GM10266 (cell line): ENCODE measurements around the gene SLC15A1.

ENCODE experiments used
- DNase-seq: peaks from one replicate; pipeline ENCODE4 v3.0.0; 2012; ENCODE audit errors: extremely low spot score
- TF ChIP-seq, protein P1 (sequence below): IDR thresholded peaks from 2 replicates; pipeline ENCODE4 v1.5.1; 2012; ENCODE audit warnings: mild to moderate bottlenecking, low read depth; ENCODE audit not compliant: control insufficient read depth, insufficient read depth; ENCODE audit errors: missing control alignments

SLC15A1 gene

DNA sequence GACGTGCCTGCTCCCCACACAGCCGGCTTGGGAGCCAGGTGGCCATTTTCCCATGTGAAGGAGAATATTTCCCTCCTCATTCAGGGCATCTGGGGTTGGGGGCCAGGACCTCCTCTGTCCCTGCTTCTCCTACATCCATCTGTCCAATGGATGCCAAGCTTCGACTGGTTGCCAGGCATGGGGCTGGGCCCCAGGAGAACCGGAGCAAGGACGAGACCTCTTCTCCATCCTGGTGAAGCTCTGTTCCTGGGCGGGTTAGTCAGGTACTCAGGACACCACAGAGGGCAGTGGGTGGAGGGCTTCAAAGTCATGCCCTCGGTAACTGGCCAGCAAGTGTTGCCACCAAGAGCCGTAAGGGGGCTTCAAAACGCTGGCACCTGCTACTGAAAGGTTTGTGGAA lies 22.3 kb upstream of the SLC15A1 start:
- DNase-seq = no peak
- TF ChIP-seq, protein P1, sequence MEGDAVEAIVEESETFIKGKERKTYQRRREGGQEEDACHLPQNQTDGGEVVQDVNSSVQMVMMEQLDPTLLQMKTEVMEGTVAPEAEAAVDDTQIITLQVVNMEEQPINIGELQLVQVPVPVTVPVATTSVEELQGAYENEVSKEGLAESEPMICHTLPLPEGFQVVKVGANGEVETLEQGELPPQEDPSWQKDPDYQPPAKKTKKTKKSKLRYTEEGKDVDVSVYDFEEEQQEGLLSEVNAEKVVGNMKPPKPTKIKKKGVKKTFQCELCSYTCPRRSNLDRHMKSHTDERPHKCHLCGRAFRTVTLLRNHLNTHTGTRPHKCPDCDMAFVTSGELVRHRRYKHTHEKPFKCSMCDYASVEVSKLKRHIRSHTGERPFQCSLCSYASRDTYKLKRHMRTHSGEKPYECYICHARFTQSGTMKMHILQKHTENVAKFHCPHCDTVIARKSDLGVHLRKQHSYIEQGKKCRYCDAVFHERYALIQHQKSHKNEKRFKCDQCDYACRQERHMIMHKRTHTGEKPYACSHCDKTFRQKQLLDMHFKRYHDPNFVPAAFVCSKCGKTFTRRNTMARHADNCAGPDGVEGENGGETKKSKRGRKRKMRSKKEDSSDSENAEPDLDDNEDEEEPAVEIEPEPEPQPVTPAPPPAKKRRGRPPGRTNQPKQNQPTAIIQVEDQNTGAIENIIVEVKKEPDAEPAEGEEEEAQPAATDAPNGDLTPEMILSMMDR = no peak

DNA sequence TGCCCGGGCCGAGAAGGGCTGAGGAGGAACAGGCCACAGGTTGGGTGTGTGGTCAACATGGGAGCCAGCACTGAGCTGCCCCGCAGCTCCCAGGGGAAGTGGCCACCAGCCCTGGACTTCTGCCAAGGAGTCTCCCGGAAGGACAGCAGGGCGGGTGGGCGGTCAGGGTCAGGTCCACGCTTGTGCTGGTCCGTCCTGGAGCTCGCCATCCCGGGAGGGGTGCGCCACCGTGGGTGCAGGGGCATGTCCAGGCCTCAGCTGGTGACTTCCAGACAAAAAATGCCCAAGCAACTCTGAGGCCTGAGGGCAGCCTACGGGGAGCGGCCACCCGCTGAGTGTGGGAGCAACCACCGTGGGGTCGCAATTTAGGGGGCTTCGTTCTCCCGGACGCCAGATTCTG lies 21.4 kb upstream of the SLC15A1 start:
- TF ChIP-seq, protein P1 = no peak
- no peak for DNase-seq

DNA sequence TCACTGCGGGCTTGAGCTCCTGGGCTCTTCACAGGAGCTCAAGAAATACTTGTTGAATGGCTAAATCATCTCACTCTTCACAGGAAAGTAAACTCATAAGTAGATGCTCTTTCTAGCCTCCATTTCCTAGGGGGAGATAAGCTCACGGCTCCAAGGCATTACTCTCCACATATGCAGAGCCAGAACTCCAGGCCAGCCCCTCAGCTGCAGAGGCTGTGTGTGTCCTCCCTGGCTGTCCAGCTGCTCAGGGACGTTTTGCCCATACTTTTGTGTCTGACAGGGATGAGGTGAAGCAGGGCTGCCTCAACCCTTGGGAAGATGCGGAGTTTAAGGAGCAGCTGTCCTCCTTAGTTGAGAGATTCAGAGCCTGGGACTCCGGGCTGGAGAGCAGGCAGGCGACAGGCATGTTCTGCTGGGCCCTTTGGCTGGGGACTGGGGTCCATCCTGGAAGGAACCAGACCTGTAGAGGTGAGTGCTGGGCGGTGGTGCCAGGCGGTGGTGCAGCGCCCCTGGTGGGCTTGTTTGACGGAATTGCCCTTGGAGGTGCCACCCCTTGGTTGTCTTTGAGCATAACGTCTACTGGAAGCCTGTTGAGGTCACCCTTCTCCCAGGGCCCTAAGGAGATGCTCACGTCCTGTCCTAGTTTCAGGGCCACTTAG lies 20.5 kb upstream of the SLC15A1 start:
- TF ChIP-seq, protein P1 = no peak
- DNase-seq = no peak

DNA sequence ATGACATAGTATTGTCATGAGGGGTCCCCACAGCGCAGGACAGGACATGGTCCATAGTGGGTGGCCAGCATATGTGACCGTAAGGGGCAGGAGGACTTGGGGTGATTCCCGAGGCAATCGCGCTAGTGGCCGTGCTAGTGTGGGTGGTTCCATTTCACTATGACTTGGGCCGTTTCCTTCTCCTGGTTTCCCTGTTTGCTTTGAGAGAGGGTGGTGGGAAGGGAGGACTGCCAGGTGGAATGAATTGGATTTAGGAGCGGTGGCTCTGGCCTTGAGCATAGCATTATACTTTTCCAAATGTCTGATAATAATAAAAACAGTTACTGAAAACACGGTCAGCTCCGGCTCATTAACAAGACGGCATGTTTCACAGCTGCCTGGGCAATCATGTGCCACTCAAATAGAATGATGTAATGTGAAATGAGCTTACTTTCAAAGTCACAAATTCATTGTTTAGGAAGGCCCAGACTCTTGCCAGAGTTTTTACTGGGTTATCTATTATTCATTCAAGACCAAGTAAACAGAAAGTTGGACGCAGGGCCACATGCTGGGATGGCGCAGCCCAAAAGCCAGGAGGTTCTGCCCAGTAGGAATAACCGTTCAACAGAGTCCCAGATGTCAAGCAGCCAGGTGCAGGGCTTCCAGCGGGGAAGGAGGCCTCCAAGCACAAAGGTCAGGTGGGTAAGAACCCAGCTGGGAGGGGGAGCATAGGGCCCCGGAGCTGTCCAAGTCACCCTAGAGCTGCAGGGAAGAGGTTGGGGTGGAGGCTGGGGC lies 19.6 kb upstream of the SLC15A1 start:
- no peak for DNase-seq
- TF ChIP-seq, protein P1 = no peak

DNA sequence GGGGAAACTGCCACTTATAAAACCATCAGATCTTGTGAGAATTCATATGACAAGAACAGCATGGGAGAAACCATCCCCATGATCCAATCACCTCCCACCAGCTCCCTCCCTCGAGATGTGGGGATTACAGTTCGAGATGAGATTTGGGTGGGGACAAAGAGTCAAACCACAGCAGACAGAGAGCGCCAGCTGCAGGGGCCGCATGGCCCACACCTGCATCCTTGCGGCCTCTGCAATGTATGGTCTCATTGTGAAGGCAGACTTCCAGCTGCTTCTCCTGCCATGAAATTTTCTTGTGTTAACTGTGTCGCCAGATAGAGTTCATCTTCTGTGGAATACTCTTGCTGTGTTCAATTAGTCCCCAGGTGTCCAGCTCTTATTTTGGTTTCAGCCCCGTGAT lies 17.3 kb upstream of the SLC15A1 start:
- no peak for DNase-seq
- TF ChIP-seq, protein P1 = no peak

DNA sequence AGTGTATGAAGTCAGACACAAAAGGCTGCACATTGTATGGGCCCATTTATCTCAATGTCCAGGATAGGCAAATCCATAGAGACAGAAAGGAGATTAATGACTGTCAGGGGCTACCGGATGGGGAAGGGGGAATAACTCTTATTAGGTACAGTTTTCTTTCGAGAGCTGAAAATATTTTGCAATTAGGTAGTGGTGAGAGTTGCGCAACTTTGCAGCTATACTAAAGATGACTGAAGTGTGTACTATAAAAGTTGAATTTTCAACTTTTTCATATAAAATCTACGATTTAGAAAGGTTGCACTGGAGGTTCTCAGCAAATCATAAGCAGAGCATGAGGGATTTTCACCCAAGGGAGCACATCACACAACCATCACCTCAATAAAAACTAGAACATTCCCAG lies 16.1 kb upstream of the SLC15A1 start:
- DNase-seq = no peak
- TF ChIP-seq, protein P1 = no peak

GRCh38 chr13:98766697-98767096 lies 14.2 kb upstream of the SLC15A1 start:
- TF ChIP-seq, protein P1 = no peak
- DNase-seq = no peak
